Measurements from ENCODE around the gene ADCY9.

The ADCY9 gene

DNA sequence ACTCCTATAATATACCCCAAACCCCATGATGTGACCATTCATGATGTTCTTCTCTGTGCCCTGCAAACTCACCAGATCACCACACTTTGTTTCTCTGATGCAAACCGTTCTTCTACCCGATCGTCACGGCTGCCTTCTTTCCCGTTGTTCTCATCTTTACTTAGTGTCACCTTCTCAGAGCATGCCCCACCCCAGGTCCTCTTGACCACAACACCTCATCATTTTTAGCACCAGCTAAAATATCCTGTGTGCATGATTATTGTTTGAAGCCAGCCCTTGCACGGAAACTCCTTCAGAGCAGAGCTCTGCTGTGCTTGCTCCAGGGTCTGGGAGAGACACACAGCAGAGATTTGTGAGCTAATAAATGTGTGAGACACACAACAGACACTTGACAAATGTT, 196.8 kb downstream of the ADCY9 start:
- no peak for ATAC-seq (ENCODE audit: low read depth)

DNA sequence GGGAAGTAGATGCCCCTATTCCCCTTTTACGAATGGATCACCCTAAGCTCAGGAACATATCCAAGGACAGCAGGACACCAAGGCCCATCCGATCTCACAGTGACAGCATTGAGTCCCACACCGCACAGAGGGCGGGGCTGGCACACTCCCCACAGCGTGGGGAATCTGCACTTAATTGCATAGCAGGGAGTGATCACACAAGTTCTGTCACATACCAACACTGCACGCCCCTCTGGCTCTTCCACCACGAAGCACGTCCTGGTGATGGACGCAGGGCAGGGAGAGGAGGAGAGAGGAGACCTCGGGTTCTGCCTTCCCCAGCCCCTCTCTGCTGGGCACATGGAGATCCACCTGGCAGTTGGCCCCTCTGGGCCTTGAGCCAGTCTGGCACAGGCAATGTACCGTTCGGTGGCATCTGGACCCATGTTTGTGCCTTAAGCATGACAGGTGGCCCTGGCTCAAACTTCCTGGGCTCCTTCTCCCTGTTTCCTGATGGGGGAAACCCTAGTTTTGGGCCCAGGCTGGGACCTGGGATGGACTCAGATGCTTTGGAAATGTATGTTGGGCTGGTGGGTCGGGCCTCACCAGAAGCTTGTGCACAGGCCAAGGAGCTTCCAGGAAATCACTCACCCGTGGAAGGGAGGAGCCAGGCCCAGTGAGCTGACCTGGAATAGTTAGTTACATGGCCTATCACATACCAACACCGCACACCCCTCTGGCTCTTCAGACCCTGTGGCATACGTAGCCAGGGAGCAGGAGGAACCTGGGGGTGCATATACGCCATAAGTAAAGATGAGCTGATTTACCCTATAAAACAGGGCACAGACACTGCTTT, 200.6 kb downstream of the ADCY9 start:
- TF ChIP-seq, protein P1, sequence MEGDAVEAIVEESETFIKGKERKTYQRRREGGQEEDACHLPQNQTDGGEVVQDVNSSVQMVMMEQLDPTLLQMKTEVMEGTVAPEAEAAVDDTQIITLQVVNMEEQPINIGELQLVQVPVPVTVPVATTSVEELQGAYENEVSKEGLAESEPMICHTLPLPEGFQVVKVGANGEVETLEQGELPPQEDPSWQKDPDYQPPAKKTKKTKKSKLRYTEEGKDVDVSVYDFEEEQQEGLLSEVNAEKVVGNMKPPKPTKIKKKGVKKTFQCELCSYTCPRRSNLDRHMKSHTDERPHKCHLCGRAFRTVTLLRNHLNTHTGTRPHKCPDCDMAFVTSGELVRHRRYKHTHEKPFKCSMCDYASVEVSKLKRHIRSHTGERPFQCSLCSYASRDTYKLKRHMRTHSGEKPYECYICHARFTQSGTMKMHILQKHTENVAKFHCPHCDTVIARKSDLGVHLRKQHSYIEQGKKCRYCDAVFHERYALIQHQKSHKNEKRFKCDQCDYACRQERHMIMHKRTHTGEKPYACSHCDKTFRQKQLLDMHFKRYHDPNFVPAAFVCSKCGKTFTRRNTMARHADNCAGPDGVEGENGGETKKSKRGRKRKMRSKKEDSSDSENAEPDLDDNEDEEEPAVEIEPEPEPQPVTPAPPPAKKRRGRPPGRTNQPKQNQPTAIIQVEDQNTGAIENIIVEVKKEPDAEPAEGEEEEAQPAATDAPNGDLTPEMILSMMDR (IDR thresholded peaks at IDR 0.05; ENCODE audit: poor library complexity, severe bottlenecking) = no peak
- Histone ChIP-seq H3K9me3 (ENCODE audit: severe bottlenecking) (peaks cover 5% of the 10 kb centered on the region), H3K4me1 (ENCODE audit: insufficient read depth, poor library complexity, severe bottlenecking) (no peaks in the 10 kb centered on the region), H3K36me3 (ENCODE audit: low read depth) (no peaks in the 10 kb centered on the region), H3K27me3 (ENCODE audit: insufficient read depth, poor library complexity, severe bottlenecking) (no peaks in the 10 kb centered on the region), H3K27ac (ENCODE audit: poor library complexity, severe bottlenecking) (no peak overlapping the region), H3K4me3 (ENCODE audit: severe bottlenecking) (no peak overlapping the region)
- no peak for DNase-seq (ENCODE audit: low spot score)
- no peak for ATAC-seq (ENCODE audit: low read depth)

More for the DNA sequence above, 196.8 kb downstream of the ADCY9 start:
- no peaks in the 10 kb centered on the region for H3K27me3 ChIP-seq (ENCODE audit: insufficient read depth, poor library complexity, severe bottlenecking)
- no peaks in the 10 kb centered on the region for H3K36me3 ChIP-seq (ENCODE audit: low read depth)
- no peaks in the 10 kb centered on the region for H3K4me1 ChIP-seq (ENCODE audit: insufficient read depth, poor library complexity, severe bottlenecking)
- no peak for DNase-seq (ENCODE audit: low spot score)
- TF ChIP-seq, protein P1 (IDR thresholded peaks at IDR 0.05; ENCODE audit: poor library complexity, severe bottlenecking) = no peak
- peaks cover 5% of the 10 kb centered on the region for H3K9me3 ChIP-seq (ENCODE audit: severe bottlenecking)
- no peak overlapping the region for H3K4me3 ChIP-seq (ENCODE audit: severe bottlenecking)
- no peak overlapping the region for H3K27ac ChIP-seq (ENCODE audit: poor library complexity, severe bottlenecking)

DNA sequence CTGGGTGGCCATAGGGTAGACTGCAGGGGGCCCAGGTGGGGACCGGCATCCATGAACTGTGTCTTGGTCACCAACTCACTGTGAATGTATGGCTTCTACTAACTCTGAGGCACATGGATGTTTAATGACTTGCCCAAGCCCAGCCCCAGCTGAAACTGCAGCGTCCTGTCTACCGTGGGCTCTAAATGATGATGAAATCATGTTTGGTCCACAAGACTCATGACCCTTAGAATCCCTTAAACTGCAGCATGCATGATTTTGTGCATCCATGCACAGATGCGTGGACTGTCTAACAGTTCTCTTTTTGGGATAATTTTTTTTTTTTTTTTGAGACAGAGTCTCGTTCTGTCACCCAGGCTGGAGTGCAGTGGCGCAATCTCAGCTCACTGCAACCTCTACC, 203.3 kb downstream of the ADCY9 start:
- Histone ChIP-seq H3K27ac (ENCODE audit: poor library complexity, severe bottlenecking) (no peak overlapping the region), H3K27me3 (ENCODE audit: insufficient read depth, poor library complexity, severe bottlenecking) (no peaks in the 10 kb centered on the region), H3K4me3 (ENCODE audit: severe bottlenecking) (no peak overlapping the region), H3K36me3 (ENCODE audit: low read depth) (no peaks in the 10 kb centered on the region), H3K9me3 (ENCODE audit: severe bottlenecking) (no peaks in the 10 kb centered on the region), H3K4me1 (ENCODE audit: insufficient read depth, poor library complexity, severe bottlenecking) (no peaks in the 10 kb centered on the region)
- TF ChIP-seq, protein P1 (IDR thresholded peaks at IDR 0.05; ENCODE audit: poor library complexity, severe bottlenecking) = no peak
- DNase-seq (ENCODE audit: low spot score) = no peak
- ATAC-seq (ENCODE audit: low read depth) = no peak
